Fibroblast of pulmonary artery (primary cell): ENCODE results near the gene QRFP.
A peak's percentile ranks its signal among the peaks of the same experiment; 100 is the strongest.
"Not testable (repeated sequence)": the region's sequence is repeated elsewhere in the genome, so short reads cannot be mapped to it uniquely, and the experiment has no call there.

Experiments used
- DNase-seq: peaks from one replicate; pipeline ENCODE4 v3.0.0-alpha.2; 2010; ENCODE audit warnings: low read depth
- H3K4me3 ChIP-seq: replicated peaks from 2 replicates; pipeline ENCODE4 v1.5.1; 2011; ENCODE audit warnings: low read depth, mild to moderate bottlenecking, control low read depth, low read length, moderate library complexity
- TF ChIP-seq, protein P1 (sequence below): IDR thresholded peaks from 2 replicates; pipeline ENCODE4 v1.5.1; 2011; ENCODE audit warnings: mild to moderate bottlenecking, control low read depth, low read length, inconsistent platforms; ENCODE audit errors: missing control alignments

Gene QRFP

DNA sequence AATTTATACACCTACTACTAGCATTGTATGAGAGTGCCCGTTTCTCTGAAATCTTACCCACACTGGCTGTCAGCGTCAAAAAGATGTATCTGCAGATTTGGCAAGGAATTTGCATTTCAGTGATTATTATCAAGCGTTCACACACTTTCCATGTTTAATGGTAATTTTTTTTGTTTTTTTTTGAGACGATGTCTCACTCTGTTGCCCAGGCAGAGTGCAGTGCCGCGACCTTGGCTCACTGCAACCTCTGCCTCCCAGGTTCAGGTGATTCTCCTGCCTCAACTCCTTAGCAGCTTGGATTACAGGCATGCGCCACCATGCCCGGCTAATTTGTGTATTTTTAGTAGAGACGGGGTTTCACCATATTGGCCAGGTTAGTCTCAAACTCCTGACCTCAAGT is 47.3 kb downstream of the QRFP start:
- TF ChIP-seq, protein P1, sequence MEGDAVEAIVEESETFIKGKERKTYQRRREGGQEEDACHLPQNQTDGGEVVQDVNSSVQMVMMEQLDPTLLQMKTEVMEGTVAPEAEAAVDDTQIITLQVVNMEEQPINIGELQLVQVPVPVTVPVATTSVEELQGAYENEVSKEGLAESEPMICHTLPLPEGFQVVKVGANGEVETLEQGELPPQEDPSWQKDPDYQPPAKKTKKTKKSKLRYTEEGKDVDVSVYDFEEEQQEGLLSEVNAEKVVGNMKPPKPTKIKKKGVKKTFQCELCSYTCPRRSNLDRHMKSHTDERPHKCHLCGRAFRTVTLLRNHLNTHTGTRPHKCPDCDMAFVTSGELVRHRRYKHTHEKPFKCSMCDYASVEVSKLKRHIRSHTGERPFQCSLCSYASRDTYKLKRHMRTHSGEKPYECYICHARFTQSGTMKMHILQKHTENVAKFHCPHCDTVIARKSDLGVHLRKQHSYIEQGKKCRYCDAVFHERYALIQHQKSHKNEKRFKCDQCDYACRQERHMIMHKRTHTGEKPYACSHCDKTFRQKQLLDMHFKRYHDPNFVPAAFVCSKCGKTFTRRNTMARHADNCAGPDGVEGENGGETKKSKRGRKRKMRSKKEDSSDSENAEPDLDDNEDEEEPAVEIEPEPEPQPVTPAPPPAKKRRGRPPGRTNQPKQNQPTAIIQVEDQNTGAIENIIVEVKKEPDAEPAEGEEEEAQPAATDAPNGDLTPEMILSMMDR = no peak
- H3K4me3 ChIP-seq = no peak overlapping the region
- DNase-seq = no peak

DNA sequence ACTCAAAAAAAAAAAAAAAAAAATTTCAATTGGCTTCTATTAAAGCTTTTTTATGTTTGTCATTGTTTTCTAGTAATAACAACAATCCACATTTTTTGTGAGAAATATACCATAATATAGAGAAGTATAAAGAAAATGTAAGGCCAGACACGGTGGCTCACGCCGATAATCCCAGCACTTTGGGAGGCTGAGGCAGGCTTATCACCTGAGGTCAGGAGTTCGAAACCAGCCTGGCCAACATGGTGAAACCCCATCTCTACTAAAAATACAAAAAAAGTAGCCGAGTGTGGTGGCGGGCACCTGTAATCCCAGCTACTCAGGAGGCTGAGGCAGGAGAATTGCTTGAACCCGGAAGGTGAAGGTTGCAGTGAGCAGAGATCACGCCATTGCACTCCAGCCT is 48.1 kb downstream of the QRFP start:
- DNase-seq, H3K4me3 ChIP-seq: not testable (repeated sequence)

DNA sequence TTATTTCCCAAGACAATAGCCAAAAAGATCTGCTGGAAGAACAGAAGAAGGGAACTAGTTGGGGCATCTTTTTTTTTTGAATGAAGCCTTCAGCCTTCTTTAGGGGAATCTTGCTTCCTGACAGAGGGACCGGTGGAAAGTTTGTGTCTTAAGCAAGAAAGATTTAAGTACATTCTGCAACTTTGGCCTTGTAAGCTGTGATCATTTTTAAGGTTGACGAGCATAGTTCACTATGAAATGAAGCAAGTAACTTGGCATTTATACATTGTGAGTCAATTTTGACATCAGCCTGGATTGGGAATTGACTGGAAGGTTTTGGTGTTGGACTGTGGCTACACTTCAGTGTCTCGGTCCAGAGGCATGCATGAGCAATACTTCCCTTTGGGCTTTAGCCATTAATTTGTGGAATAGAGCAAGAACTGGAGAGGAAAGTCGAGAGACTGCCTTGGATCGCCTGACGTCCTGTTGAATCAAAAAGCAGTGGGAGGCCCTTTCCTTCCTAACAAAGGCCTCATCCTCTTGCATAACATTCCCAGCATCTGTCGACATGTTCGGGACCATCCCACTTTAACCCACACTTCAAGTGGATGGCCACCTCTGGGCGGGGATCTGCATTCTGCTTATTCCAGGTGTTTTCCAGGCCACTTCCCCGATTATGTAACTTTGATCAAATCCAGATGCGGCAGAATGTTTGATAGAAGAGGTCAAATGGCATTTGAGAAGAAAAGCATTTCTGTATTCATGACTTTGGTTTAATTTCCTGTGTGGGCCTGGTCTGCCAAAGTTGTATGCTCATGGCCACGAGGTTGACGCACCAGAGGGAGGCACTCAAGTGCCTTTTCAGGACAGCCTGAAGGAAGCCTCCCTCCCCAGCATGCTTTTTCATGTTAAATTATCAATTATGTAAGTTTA is 49.0 kb downstream of the QRFP start:
- TF ChIP-seq, protein P1 = peak; percentile 38
- peak; percentile 100 for DNase-seq
- H3K4me3 ChIP-seq = peak overlapping the region; percentile 40

DNA sequence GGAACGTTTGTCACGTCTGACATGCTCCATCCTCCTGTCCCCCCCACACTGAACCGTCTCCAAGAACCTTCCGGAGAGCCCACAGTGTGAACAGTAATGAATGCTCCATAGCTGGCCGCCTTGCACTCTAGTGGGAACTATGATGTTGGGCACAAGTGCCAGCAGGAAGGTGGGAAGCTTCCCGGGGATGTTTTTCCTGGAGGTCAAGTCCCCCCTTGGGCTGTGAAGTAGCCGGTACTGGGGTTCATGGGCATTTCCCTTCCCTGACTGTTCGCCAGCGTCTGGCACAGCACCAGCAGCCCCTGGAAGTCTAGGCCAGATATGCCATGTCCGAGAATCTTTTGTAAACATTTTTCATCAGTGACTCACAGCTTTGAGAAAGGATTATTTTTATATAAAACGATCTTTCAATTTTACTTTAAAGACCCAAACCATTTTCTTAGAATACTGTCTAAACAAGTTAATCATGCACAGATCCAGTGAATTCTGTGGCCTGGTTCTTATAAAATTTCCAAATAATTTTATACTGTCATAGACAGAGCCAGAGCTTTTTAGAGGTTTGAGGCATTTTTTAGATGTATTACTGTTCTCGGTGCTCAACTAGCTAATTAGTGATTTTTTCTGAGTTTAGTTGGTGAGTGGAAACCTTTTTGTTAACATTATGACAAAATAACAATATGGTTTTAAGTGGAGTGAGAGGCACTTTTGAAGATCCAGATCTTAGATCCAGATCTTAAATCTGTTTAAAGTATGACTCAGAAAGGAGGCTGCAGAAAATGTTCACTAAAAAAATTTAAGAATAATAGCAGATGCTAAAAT is 49.9 kb downstream of the QRFP start:
- H3K4me3 ChIP-seq = peak overlapping the region; percentile 40
- TF ChIP-seq, protein P1 = no peak
- DNase-seq = peak; percentile 83

DNA sequence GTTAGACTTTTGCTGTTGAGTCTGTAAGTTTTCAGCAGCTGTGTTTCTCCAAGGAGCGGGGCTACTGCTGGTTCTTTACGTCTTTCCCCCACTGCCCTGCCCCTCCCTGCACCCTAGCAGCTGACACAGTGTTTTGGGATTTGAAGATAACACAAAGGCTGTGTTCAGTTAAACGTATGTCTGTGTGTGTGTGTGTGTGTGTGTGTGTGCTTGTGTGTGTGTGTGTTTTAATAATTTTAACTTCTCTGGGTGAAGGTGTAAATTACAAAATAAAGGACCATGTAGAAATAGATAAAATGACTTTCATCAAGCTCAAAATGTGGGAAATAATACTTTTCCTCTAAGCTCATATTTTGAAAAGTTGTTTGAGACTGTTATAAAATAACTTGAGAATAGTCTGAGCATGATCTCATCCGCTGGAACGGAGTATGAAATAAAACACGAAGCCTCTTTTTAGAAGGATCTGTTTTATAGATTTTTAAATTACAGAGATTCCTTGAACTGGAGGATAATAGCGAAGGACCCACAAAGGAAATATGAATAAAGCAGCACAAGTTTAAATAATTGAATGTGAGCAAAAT is 50.6 kb downstream of the QRFP start:
- DNase-seq = peak; percentile 89
- TF ChIP-seq, protein P1 = no peak
- H3K4me3 ChIP-seq = peak overlapping the region; percentile 40

DNA sequence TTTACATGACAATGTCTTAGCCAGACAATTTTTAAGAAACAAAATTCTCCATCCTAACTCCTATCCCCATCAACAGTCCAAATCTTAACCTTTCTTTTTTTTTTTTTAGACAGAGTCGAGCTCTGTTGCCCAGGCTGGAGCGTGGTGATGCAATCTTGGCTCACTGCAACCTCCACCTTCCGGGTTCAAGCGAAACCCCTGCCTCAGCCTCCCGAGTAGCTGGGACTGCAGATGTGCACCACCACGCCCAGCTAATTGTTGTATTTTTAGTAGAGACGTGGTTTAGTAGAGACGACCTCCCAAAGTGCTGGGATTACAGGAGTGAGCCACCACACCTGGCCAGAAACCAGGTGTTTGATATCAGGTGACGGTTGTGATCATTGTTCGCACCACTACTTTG is 51.4 kb downstream of the QRFP start:
- TF ChIP-seq, protein P1 = no peak
- H3K4me3 ChIP-seq = peak overlapping the region; percentile 23
- peak; percentile 33 for DNase-seq

DNA sequence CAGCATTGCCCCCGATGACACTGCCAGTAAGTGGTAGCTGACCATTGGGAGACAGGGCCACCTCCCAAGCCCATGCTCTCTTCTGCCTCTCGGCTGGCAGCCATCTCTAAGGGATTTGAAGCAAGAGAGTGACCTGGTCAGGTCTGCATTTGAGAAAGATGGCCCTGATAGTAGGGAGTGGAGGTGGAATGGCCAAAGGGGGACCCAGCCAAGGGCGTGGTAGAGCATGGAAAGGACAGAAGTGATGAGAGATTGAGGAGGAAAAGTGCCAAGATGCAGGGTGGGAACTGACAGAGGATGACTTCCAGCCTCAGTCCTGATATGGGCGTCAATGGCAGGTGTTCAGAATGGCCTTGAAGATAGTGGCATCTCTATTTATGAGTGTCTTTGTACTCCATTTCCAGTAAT is 52.6 kb downstream of the QRFP start:
- no peak for DNase-seq
- no peak overlapping the region for H3K4me3 ChIP-seq
- TF ChIP-seq, protein P1 = no peak
